Tibial nerve (tissue), 4 donors: Measurements from ENCODE around the gene TNFRSF19. TPM values are rescaled to one million over a fixed set of nuclear protein-coding genes. Genes with fewer than 3 reads are reported as not detected.
"Not testable (repeated sequence)": the region's sequence is repeated elsewhere in the genome, so short reads cannot be mapped to it uniquely, and the experiment has no call there.

ENCODE experiments used
- DNase-seq, 2 donors: peaks; one replicate each; pipeline ENCODE4 v3.0.0-alpha.2; 2019; ENCODE audit warnings: low spot score in 2 of 2
- H3K27ac ChIP-seq, 4 donors: fragments of 200-600 bp; sonication (generic) in 3 of 4; one replicate each; pipeline ENCODE4 v1.5.1; 2017 to 2019; ENCODE audit warnings: mild to moderate bottlenecking in 1 of 4
- H3K27me3 ChIP-seq, 2 donors: fragments of 200-600 bp; sonication (generic) in 1 of 2; one replicate each; pipeline versions ENCODE4 v1.5.1 to v1.6.0; 2017 to 2019
- H3K36me3 ChIP-seq, 3 donors: fragments of 200-600 bp; sonication (generic); one replicate each; pipeline ENCODE4 v1.5.1; 2018 to 2019
- H3K4me1 ChIP-seq, 4 donors: fragments of 200-600 bp; sonication (generic) in 3 of 4; one replicate each; pipeline ENCODE4 v1.5.1; 2017 to 2019
- H3K4me3 ChIP-seq, 4 donors: fragments of 200-600 bp; sonication (generic) in 3 of 4; one replicate each; pipeline ENCODE4 v1.5.1; 2017 to 2019; ENCODE audit warnings: mild to moderate bottlenecking in 1 of 4, moderate library complexity in 1 of 4
- H3K9me3 ChIP-seq, 4 donors: fragments of 200-600 bp; sonication (generic) in 3 of 4; one replicate each; pipeline ENCODE4 v1.5.1; 2017 to 2019
- EP300 ChIP-seq, 2 donors: sonication (generic); formaldehyde crosslinking; IDR thresholded peaks; one replicate each; pipeline ENCODE4 v1.6.1; 2017; ENCODE audit warnings: antibody characterized with exemption in 2 of 2, mild to moderate bottlenecking in 1 of 2
- POLR2A ChIP-seq, 2 donors: fragments of 450-650 bp; IDR thresholded peaks; one replicate each; pipeline ENCODE4 v1.6.1; 2017; ENCODE audit warnings: antibody characterized with exemption in 2 of 2, mild to moderate bottlenecking in 2 of 2, moderate library complexity in 2 of 2
- WGBS, 2 donors: methylation state at CpG; one replicate each; pipeline ENCODE4 v1.1.5; 2018; 5-methylcytosine and 5-hydroxymethylcytosine counted together
- total RNA-seq, 4 donors: library from RNA; depleted of rRNA; stranded (reverse); fragments of >200 nt; gene quantifications; one replicate each; pipeline ENCODE4 v1.1.0, GENCODE V29; 2016
- TF ChIP-seq, protein P1 (sequence below), 5 experiments: fragments of 200-600 bp in 3 of 5; fragments of 450-650 bp in 2 of 5; sonication (generic) in 3 of 5; IDR thresholded peaks; one replicate each; pipeline ENCODE4 v1.5.1; 2016 to 2019; ENCODE audit warnings: antibody characterized with exemption in 5 of 5, mild to moderate bottlenecking in 3 of 5, moderate library complexity in 2 of 5

TNFRSF19 gene
- total RNA-seq, 4 donors from 2014 or later: 10.7 to 24.3 (median 20.3) TPM

DNA sequence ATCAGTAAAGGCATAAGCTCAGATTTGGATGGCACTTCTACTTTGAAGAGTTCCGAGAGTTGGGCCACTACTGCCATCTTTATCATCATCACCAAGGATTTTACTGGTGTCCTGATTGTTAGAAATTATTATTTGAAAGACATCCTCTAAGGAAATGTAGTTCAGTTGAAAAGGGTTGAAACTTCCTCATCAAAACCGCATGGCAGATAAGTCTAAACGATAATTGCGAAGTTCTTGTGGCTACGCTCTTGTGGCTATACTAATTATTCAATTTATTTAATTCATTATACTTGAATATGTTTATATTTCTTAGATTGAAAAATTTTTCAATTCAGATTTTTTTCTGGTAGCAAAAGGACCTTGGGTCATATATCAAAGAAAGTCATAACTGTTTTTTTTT, 22.4 kb downstream of the TNFRSF19 start:
- Histone ChIP-seq H3K36me3 (peaks cover 0 to 33% (median 0%) of the 10 kb centered on the region in 3 donors), H3K9me3 (no peaks in the 10 kb centered on the region), H3K4me1 (no peaks in the 10 kb centered on the region), H3K27me3 (no peaks in the 10 kb centered on the region), H3K27ac (no peak overlapping the region), H3K4me3 (no peak overlapping the region)
- WGBS, 2 donors: 87 to 90% methylated on average over 5 of the region's 5 CpGs
- no peak for DNase-seq
- TF ChIP-seq POLR2A (IDR thresholded peaks at IDR 0.05) (no peak), EP300 (IDR thresholded peaks at IDR 0.05) (no peak)
- TF ChIP-seq, protein P1, sequence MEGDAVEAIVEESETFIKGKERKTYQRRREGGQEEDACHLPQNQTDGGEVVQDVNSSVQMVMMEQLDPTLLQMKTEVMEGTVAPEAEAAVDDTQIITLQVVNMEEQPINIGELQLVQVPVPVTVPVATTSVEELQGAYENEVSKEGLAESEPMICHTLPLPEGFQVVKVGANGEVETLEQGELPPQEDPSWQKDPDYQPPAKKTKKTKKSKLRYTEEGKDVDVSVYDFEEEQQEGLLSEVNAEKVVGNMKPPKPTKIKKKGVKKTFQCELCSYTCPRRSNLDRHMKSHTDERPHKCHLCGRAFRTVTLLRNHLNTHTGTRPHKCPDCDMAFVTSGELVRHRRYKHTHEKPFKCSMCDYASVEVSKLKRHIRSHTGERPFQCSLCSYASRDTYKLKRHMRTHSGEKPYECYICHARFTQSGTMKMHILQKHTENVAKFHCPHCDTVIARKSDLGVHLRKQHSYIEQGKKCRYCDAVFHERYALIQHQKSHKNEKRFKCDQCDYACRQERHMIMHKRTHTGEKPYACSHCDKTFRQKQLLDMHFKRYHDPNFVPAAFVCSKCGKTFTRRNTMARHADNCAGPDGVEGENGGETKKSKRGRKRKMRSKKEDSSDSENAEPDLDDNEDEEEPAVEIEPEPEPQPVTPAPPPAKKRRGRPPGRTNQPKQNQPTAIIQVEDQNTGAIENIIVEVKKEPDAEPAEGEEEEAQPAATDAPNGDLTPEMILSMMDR (IDR thresholded peaks at IDR 0.05): no peak

DNA sequence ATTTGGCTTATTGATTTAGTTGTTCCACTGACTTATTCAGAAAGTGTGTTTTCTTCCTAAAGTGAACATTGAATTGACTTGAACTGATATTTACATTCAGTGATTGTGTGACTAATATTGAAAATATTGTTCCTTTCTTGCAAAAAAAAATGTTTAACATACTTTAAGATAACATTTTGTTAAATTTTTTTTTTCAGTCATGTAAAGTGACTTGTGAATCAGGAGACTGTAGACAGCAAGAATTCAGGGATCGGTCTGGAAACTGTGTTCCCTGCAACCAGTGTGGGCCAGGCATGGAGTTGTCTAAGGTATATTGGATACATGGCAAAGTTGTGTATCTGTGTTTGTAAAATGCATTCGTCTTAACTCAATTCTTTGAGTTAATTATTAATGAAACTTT, 22.9 kb downstream of the TNFRSF19 start:
- DNase-seq: no peak
- Histone ChIP-seq H3K4me1 (no peaks in the 10 kb centered on the region), H3K27ac (no peak overlapping the region), H3K36me3 (peaks cover 0 to 33% (median 0%) of the 10 kb centered on the region in 3 donors), H3K27me3 (no peaks in the 10 kb centered on the region), H3K9me3 (no peaks in the 10 kb centered on the region), H3K4me3 (no peak overlapping the region)
- 92 to 93% methylated on average over 2 of the region's 2 CpGs for WGBS, 2 donors
- TF ChIP-seq EP300 (IDR thresholded peaks at IDR 0.05) (no peak), POLR2A (IDR thresholded peaks at IDR 0.05) (no peak)
- TF ChIP-seq, protein P1 (IDR thresholded peaks at IDR 0.05): no peak

DNA sequence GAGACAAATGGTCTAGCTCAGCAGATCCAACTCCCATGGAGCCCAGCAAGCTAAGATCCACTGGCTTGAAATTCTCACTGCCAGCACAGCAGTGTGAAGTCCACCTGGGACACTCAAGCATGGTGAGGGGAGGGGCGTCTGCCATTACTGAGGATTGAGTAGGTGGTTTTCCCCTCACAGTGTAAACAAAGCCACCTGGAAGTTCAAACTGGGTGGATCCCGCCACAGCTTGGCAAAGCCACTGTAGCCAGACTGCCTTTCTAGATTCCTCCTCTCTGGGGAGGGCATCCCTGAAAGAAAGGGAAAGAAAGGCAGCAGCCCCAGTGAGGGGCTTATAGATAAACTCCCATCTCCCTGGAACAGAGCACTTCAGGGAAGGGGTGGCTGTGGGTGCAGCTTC, 24.1 kb downstream of the TNFRSF19 start:
- WGBS, 2 donors: 92 to 100% methylated on average over 2 of the region's 2 CpGs
- H3K9me3 ChIP-seq, H3K4me3 ChIP-seq, H3K4me1 ChIP-seq, DNase-seq, H3K27ac ChIP-seq, H3K27me3 ChIP-seq: not testable (repeated sequence)
- H3K36me3 ChIP-seq: peaks cover 0 to 33% (median 0%) of the 10 kb centered on the region in 3 donors

DNA sequence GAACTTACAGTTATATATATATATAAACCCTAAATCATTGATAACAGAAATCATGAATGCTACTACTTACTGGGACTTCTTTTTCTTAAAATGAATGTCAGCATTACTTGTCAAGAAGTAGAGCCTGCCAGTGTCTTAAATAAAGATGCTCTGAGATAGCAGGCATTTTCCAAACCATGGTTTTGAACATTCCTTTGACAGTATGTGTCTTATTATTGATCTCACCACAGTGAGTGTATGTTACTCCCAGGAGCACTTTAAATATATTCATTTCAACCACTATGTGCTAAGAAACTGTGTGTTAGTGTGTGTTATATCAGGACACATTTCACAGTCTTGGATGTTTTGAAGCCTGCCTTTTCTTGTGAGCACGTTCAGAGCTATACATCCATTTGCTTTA, 28.2 kb downstream of the TNFRSF19 start:
- DNase-seq: no peak
- H3K27ac ChIP-seq: no peak overlapping the region
- 48 to 59% methylated on average over 1 of the region's 1 CpG for WGBS, 2 donors
- H3K4me3 ChIP-seq: no peak overlapping the region
- no peaks in the 10 kb centered on the region for H3K4me1 ChIP-seq
- TF ChIP-seq, protein P1 (IDR thresholded peaks at IDR 0.05): no peak
- TF ChIP-seq POLR2A (IDR thresholded peaks at IDR 0.05) (no peak), EP300 (IDR thresholded peaks at IDR 0.05) (no peak)
- no peaks in the 10 kb centered on the region for H3K9me3 ChIP-seq
- H3K36me3 ChIP-seq: peaks cover 0 to 21% (median 0%) of the 10 kb centered on the region in 3 donors
- H3K27me3 ChIP-seq: no peaks in the 10 kb centered on the region

DNA sequence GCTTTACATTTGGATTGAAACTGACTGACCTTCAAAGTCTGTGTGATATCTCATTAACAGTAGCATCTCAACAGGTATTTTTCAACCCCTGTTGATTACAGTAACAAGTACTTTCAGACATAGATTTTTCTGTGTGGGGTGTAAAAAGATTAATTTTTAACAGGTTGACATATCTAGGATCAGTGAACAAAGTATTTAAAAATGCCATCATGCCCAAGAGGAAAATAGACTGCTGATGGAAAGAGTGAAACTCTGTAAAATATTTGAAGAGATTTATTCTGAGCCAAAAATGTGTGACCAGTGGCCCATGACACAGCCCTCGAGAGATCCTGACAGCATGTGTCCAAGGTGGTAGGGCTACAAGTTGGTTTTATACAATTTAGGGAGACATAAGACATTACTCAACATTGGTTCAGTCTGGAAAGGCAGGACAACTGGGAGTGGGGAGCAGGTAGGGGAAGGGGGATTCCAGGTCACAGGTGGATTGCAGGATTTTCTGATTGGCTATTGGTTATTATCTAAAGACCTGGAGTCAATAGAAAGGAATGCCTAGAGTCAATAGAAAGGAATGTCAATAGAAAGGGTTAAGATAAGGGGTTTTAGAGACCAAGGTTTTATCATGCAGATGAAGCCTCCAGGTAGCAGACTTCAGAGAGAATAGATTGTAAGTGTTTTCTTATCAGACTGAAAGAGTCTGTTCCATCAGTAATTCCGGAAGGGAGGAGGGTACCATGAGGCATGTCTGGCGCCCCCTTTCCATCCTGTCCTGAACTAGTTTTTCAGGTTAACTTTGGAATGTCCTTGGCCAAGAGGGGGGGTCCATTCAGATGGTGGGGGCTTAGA, 29.1 kb downstream of the TNFRSF19 start:
- WGBS, 2 donors: 86 to 92% methylated on average over 3 of the region's 3 CpGs
- Histone ChIP-seq H3K9me3 (no peaks in the 10 kb centered on the region), H3K4me1 (no peaks in the 10 kb centered on the region), H3K27me3 (no peaks in the 10 kb centered on the region), H3K27ac (no peak overlapping the region), H3K4me3 (no peak overlapping the region), H3K36me3 (peaks cover 0 to 14% (median 0%) of the 10 kb centered on the region in 3 donors)
- TF ChIP-seq POLR2A (IDR thresholded peaks at IDR 0.05): no peak
- no peak for TF ChIP-seq EP300 (IDR thresholded peaks at IDR 0.05)
- TF ChIP-seq, protein P1 (IDR thresholded peaks at IDR 0.05): no peak
- DNase-seq: no peak
